Stimulated activated CD8-positive, alpha-beta memory T cell treated with anti-CD3 and anti-CD28 coated beads, Interleukin-4, amount 100 ng/mL, for 48 hours (primary cell): ENCODE measurements around the gene ERCC4.
"Not testable (repeated sequence)": the region's sequence is repeated elsewhere in the genome, so short reads cannot be mapped to it uniquely, and the experiment has no call there.

Source experiments
- DNase-seq: peaks from one replicate; pipeline ENCODE4 v3.0.0-alpha.2; 2020

ERCC4 gene

GRCh38 chr16:13919683-13920509 is at the start of gene ERCC4:
ERCC4 (plus strand) TSS chr16:13920154; CDS start chr16:13920166, 12 bp downstream.
- DNase-seq = peak; percentile 99

- DNase-seq = no peak
Measured at GRCh38 chr16:13873835-13874438, 46.0 kb upstream of the ERCC4 start.

GRCh38 chr16:13875614-13876284 is 44.2 kb upstream of the ERCC4 start:
- no peak for DNase-seq

GRCh38 chr16:13883276-13883675 is 36.7 kb upstream of the ERCC4 start:
- DNase-seq = no peak

DNA sequence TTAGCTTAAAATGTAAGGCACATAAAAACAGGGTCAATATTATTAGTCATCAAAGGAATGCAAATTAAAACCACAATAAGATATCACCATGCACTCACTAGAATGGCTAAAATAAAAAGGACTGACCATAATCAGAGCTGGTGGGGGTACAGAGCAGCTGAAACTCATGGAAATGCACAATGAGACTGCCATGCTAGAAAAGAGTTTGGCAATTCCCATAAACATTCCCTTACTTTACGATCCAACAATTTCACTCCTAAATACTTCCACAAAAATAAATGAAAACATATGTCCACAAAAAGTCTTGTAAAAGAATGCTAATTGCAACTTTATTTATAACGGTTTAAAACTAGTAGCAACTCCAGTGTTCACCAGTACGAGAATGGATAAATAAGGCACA is 36.1 kb upstream of the ERCC4 start:
- no peak for DNase-seq

DNA sequence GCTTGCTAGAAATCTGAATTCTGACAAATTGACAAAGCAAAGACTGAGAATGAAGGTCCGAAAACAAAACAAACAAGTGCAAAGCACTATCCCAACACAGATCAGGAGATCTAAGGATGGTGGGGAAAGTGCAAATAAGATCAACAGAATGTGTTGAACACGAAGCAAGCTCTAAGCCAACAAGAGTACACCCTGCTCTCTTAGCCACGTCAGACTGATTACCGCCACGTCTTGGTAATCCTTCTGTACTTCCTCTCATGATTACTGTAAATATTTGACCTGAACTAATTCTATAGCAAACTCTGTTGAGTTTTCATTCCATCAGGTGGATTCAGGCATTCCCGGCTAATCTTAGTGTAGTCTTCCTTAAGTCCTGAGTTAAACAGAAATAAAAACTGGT is 34.3 kb upstream of the ERCC4 start:
- no peak for DNase-seq

GRCh38 chr16:13886608-13887007 is 33.3 kb upstream of the ERCC4 start:
- no peak for DNase-seq

DNA sequence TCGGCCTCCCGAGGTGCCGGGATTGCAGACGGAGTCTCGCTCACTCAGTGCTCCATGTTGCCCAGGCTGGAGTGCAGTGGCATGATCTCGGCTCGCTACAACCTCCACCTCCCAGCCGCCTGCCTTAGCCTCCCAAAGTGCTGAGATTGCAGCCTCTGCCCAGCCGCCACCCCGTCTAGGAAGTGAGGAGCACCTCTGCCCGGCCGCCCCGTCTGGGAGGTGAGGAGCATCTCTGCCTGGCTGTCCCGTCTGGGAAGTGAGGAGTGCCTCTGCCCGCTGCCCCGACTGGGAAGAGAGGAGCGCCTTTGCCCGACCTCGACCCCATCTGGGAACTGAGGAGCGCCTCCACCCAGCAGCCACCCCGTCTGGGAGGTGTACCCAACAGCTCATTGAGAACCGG is 30.6 kb upstream of the ERCC4 start:
- DNase-seq = not testable (repeated sequence)

- no peak for DNase-seq
Measured at GRCh38 chr16:13892301-13892700, 27.7 kb upstream of the ERCC4 start.

GRCh38 chr16:13895516-13895915 is 24.4 kb upstream of the ERCC4 start:
- no peak for DNase-seq

DNA sequence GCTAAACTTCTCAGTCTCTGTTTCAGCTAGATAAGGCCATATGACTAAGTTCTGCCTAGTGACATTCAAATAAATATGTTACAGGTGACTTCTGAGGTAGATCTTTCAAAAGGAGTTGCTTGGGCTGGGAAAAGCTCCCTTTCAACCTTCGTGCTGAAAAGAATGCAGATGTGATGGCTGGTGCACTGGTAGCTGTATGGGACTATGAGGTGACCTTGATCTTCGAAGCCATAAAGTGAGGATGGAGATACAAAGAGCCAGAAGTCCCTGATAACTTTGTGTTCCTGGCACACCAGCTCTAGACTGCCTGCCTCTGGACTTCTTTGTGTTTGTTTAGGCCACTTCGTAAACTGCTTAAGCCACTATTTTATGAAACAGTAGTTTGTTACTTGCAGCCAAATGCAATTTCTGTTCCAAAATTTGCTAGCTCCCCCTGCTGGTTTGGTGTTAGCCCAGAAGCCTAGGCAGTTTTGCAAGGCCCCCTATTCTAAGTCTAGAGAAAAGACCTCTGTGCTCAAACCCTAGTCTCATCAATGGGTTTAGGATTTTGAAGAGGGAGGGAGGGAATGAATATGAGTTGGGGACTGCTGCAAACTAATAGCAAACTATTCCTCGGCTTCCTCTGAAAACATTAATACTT is 23.3 kb upstream of the ERCC4 start:
- DNase-seq = peak; percentile 29

- no peak for DNase-seq
Measured at GRCh38 chr16:13897806-13898205, 22.1 kb upstream of the ERCC4 start.

- DNase-seq = no peak
Measured at GRCh38 chr16:13898233-13898632, 21.7 kb upstream of the ERCC4 start.

- no peak for DNase-seq
Measured at GRCh38 chr16:13902052-13902451, 17.9 kb upstream of the ERCC4 start.

DNA sequence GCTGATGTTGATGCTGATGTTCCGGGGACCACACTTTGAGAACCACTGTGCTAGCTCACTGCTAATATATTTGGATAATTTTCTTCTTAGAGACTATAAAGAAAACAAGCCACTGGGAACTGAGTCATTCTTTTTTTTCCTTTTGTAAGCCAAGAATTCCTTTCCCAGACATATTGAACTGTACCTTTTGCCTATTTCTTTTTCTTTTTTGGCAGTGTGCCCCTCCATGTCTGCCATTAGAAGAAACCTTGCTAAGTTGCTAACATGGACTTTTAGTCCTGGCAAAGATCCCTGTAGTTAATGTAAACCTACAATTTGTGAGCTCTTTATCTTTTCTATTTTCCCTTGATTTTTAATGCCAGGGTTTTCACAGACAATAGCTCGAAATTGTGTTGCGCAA is 17.3 kb upstream of the ERCC4 start:
- DNase-seq = no peak

DNA sequence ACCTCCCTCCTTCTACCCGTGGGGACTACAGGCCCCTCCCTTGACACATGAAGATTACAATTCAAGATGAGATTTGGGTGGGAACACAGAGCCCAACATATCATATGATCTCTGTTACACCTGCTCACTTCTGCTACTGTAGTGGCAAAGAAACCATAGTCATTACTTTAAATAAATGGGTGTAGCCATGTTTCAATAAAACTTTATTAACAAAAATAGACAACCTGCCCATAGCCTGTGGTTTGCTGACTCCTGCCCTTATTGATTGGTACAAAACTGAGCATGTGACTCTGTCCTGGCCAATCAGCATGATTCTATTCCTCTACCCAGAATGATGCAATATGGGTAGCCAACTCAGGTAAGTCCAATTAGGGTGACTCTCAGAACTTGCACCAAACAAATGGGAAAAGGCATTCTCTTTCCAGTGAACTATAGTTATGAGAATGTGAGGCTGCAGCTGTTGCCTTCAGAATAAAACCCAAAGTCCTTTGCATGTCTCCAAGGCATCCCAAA is 15.7 kb upstream of the ERCC4 start:
- DNase-seq = no peak

GRCh38 chr16:13904822-13905221 is 15.1 kb upstream of the ERCC4 start:
- DNase-seq = peak; percentile 59

- DNase-seq = no peak
Measured at GRCh38 chr16:13906168-13907089, 13.5 kb upstream of the ERCC4 start.

DNA sequence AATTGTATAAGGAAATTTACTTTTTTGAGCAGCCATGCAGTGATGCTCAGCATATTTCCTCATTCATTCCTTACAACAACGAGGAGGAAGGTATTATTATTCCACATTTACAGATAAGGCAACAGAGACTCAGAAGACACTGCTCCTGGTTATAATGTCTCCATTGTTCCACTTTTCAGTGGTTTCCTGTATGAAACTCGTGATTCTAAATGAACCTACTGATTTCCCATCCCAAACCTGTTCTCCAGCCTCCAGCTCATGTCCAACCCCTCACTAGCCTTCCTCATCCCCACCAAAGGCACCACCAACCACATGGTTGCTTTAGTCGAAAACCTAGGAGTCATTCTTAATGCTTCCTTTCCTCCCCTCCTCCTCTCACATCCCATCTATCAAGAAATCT is 12.5 kb upstream of the ERCC4 start:
- no peak for DNase-seq

DNA sequence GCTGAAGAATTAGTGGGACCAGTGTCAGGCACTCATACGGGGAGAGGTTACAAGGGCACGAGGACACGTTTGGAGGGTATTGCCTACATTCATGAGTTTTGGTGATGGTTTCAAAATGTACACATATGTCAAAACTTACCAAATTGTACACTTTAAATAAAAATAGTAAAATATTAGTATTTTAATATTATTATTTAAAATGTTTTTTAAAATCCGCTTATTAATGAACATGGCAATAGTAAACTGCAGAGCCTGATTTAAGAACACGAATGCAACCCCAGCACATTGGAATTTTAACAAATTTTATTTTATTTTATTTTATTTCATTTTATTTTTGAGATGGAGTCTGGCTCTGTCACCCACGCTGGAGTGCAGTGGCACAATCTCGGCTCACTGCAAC is 10.9 kb upstream of the ERCC4 start:
- DNase-seq = no peak

DNA sequence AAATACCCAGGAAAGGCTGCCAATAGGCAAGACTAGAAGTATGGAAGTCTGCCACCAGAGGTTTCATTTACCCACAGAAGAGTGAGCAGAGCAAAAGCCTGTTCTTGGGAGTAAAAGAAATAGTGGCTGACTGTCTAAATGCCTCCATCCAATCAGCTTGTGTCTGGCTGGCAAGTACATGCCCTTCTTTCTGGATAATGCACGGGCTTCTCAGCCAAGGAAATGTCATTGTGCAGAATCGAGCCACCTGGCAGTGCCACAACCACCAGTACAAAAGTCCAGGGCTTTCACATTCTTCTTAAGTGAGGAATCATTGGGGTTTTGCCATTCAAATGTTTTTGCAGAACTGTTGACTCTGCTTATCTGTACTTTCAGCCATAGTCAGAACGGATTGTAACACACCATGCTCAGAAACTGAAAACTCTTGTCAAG is 10.1 kb upstream of the ERCC4 start:
- no peak for DNase-seq

GRCh38 chr16:13911306-13911705 is 8.6 kb upstream of the ERCC4 start:
- no peak for DNase-seq
